IgD-negative memory B cell (primary cell): ENCODE measurements around the gene GRM7. TPM values are rescaled to one million over a fixed set of nuclear protein-coding genes. Genes with fewer than 3 reads are reported as not detected.
"Not testable (repeated sequence)": the region's sequence is repeated elsewhere in the genome, so short reads cannot be mapped to it uniquely, and the experiment has no call there.

Source experiments
- H3K27ac Mint-ChIP-seq, 3 donors: one replicate each; pipeline ENCODE4 v1.8.0; 2020 to 2022; ENCODE audit warnings: mild to moderate bottlenecking in 3 of 3, mixed read lengths in 3 of 3, moderate library complexity in 1 of 3
- H3K27me3 Mint-ChIP-seq: one replicate; pipeline ENCODE4 v1.8.0; 2021; ENCODE audit warnings: mixed read lengths
- H3K36me3 Mint-ChIP-seq: one replicate; pipeline ENCODE4 v1.8.0; 2020; ENCODE audit warnings: mild to moderate bottlenecking, mixed read lengths
- H3K4me1 Mint-ChIP-seq, 3 donors: one replicate each; pipeline ENCODE4 v1.8.0; 2020 to 2022; ENCODE audit warnings: mixed read lengths in 3 of 3, mild to moderate bottlenecking in 1 of 3
- H3K4me3 Mint-ChIP-seq, 4 donors: one replicate each; pipeline ENCODE4 v1.8.0; 2020 to 2022; ENCODE audit warnings: mild to moderate bottlenecking in 4 of 4, mixed read lengths in 4 of 4, moderate library complexity in 3 of 4
- H3K9me3 Mint-ChIP-seq, 3 donors: one replicate each; pipeline ENCODE4 v1.8.0; 2020 to 2021; ENCODE audit warnings: mixed read lengths in 3 of 3, mild to moderate bottlenecking in 1 of 3
- polyA plus RNA-seq: library from polyadenylated mRNA; unstranded; fragments of 300-500 nt; fragmentation: Illumina TruSeq; gene quantifications from one replicate; pipeline ENCODE4 v1.2.3, GENCODE V29; 2021

GRM7 gene
- polyA plus RNA-seq, 1 donor from 2014 or later, result not detected

DNA sequence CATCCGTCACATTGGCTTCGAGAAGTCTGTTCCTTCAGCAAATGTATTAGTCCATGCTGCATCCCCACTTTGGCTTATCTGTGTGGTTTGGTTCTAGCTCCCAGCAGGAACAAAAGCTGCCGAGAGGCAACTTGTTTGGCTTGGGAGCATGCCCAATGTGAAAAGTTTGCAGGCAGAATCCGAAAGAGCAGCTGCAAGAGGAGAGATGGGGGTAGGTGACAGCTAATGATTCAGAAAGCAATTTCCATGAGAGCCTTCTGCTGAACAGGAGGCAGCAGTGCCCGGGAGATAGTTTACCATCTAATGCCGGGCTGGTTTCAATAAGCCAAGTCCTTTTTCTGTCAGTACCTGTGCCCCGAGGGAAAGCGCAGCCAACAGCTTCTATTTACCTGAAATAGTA, 60.2 kb downstream of the GRM7 start:
- Mint-ChIP-seq H3K4me1 (no peaks in the 10 kb centered on the region), H3K9me3 (peaks cover 0 to 3% (median 0%) of the 10 kb centered on the region in 3 donors), H3K4me3 (no peak overlapping the region), H3K36me3 (no peaks in the 10 kb centered on the region), H3K27me3 (no peaks in the 10 kb centered on the region), H3K27ac (no peak overlapping the region)

DNA sequence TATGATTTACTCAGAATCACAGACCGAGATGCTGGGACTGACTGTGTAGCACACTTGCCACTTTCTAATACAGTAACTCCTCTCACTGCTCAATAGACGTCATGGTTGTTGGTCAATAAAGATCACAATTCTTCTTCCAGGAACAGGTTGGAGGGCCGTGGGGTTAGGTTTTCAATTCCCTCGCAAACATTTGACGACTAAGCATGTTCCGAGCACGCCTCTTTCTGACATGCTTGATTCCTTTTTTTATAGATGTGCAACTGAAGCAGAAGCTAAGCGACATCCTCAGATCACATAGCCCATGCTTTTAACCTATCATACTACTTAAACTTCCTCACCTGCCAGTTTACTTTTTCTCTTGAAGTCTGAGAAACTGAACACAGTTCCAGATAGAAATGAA, 61.0 kb downstream of the GRM7 start:
- Mint-ChIP-seq H3K4me3 (no peak overlapping the region), H3K4me1 (no peaks in the 10 kb centered on the region), H3K36me3 (no peaks in the 10 kb centered on the region)

GRCh38 chr3:6928064-6928463, 67.1 kb downstream of the GRM7 start:
- Mint-ChIP-seq H3K36me3 (no peaks in the 10 kb centered on the region), H3K27me3 (no peaks in the 10 kb centered on the region), H3K27ac (no peak overlapping the region), H3K4me1 (no peaks in the 10 kb centered on the region), H3K4me3 (no peak overlapping the region), H3K9me3 (peaks cover 0 to 6% (median 0%) of the 10 kb centered on the region in 3 donors)

More for the DNA sequence above, 61.0 kb downstream of the GRM7 start:
- Mint-ChIP-seq H3K9me3 (peaks cover 0 to 3% (median 0%) of the 10 kb centered on the region in 3 donors), H3K27me3 (no peaks in the 10 kb centered on the region), H3K27ac (no peak overlapping the region)

DNA sequence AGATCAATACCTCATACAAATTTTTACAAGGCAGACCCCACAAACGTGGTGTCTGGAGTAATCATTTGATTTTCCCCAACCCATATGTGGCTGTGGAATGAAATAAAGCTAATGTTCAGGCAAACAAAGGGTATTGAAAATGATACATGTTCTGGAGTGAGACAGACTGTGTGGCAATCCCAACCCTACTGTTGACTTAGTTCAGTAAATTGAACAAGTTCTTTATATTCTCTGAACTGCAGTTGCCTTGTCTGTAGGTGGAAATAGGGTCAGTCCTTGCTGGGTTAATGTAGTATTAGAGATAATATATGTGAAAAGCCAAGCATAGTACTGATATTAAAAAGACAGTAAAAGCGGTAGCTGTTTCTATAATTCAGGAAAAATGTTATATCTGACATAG, 69.0 kb downstream of the GRM7 start:
- Mint-ChIP-seq H3K9me3 (peaks cover 0 to 7% (median 3%) of the 10 kb centered on the region in 3 donors), H3K4me1 (no peaks in the 10 kb centered on the region), H3K4me3 (no peak overlapping the region), H3K27ac (no peak overlapping the region), H3K36me3 (no peaks in the 10 kb centered on the region), H3K27me3 (no peaks in the 10 kb centered on the region)

DNA sequence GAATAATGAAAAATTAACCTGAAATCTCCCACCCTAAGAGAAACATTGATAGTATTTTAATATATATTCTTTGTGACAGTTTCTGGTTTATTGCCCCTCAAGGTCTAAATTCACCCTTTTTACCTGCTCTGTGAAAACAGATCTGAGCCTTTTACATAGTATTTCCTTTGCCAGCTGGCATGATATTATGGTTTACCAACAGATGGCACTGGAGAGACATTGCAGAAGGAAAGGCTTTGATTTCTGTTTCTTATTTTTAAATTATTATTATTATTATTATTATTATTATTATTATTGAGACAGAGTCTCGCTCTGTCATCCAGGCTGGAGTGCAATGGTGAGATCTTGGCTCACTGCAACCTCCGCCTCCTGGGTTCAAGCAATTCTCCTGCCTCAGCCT, 74.5 kb downstream of the GRM7 start:
- H3K27ac Mint-ChIP-seq, H3K27me3 Mint-ChIP-seq, H3K9me3 Mint-ChIP-seq, H3K4me1 Mint-ChIP-seq, H3K4me3 Mint-ChIP-seq, H3K36me3 Mint-ChIP-seq: not testable (repeated sequence)

DNA sequence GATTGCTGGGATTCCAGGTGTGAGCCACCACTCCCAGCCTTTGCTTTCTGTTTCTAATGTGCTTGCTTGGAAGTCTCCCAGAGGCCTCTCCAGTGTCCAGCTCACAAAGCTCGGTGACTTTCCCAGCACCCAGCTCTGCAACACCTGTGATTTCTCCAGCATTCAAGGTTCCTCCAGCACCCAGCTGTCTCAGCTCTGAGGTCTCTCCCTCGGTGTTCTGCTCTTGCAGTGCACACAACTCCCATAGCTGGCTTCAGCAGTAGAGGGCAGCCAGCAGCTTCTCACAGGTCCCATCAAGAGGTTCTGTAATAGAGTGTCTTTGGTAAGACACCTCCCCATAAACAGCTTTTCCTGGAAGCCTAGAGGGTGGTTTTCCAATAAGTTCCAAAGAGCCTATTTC, 75.1 kb downstream of the GRM7 start:
- Mint-ChIP-seq H3K9me3 (peaks cover 0 to 7% (median 4%) of the 10 kb centered on the region in 3 donors), H3K27me3 (no peaks in the 10 kb centered on the region), H3K36me3 (no peaks in the 10 kb centered on the region), H3K4me3 (no peak overlapping the region), H3K4me1 (no peaks in the 10 kb centered on the region), H3K27ac (no peak overlapping the region)

DNA sequence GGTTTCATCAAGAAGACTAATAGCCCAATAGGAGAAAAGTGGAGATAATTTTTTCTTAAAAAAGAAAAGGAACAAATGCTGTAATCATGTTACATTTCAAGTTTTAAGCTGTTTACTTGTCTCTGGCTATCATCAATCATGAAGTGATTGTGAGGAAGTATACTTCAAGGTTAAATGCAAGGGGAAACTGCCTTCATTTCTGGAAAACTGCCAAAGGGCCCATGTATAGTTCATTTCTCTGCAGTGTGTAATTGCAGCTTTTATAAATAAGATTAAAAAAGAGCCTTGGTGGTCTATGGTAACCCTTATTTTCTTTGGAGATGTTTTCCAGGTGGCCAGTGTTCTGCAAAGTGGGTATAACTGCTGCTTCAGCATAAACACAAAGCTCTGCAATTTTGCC, 101.9 kb downstream of the GRM7 start:
- no peaks in the 10 kb centered on the region for H3K27me3 Mint-ChIP-seq
- no peaks in the 10 kb centered on the region for H3K4me1 Mint-ChIP-seq
- no peak overlapping the region for H3K4me3 Mint-ChIP-seq
- H3K36me3 Mint-ChIP-seq, result no peaks in the 10 kb centered on the region
- peaks cover 0 to 3% (median 0%) of the 10 kb centered on the region in 3 donors for H3K9me3 Mint-ChIP-seq
- H3K27ac Mint-ChIP-seq, result no peak overlapping the region

DNA sequence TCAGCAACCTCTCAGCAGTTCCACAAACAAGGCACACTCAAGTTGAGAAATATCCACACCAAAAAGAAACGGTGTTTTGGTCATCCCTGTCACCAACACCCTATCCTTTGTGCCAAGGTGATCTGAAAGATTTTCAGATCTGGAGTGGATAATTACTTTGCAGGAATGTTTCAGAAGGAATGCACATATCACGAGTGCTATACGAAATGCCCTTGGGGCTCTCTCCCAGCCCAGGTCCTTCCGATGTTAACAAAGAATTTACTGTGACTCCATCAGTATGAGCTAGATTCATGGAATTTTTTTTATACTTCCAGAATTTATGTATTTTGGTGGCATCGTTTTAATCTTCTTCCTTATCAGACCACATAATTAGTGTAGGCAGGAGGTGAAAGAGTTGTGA, 105.0 kb downstream of the GRM7 start:
- Mint-ChIP-seq H3K27me3 (no peaks in the 10 kb centered on the region), H3K27ac (no peak overlapping the region), H3K4me1 (no peaks in the 10 kb centered on the region), H3K4me3 (no peak overlapping the region), H3K36me3 (no peaks in the 10 kb centered on the region), H3K9me3 (peaks cover 0 to 3% (median 2%) of the 10 kb centered on the region in 3 donors)

- no peak overlapping the region for H3K27ac Mint-ChIP-seq
- no peaks in the 10 kb centered on the region for H3K27me3 Mint-ChIP-seq
- no peaks in the 10 kb centered on the region for H3K36me3 Mint-ChIP-seq
- no peaks in the 10 kb centered on the region for H3K4me1 Mint-ChIP-seq
- H3K9me3 Mint-ChIP-seq, result peaks cover 0 to 5% (median 2%) of the 10 kb centered on the region in 3 donors
- no peak overlapping the region for H3K4me3 Mint-ChIP-seq
Measured at GRCh38 chr3:6971933-6972332, 111.0 kb downstream of the GRM7 start.

DNA sequence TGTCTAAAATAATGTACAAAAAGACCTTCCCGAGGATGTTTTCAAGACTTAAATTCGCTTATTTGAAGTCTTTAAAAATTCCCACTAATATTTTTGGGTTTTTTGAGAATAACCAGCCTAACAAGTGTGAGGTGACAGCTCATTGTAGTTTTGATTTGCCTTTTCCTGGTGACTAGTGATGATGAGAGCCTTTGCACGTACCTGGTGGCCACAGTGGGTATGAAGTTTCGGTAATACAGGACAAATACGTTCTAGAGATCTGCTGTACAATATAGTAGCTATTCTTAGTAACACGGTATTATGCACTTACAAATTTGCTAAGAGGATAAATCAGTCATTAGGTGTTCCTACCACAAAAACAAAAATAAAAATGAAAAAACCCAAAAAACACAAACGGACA, 124.9 kb downstream of the GRM7 start:
- H3K27ac Mint-ChIP-seq, result no peak overlapping the region
- peaks cover 0 to 4% (median 0%) of the 10 kb centered on the region in 3 donors for H3K9me3 Mint-ChIP-seq
- H3K4me1 Mint-ChIP-seq, result no peaks in the 10 kb centered on the region
- H3K27me3 Mint-ChIP-seq, result no peaks in the 10 kb centered on the region
- no peaks in the 10 kb centered on the region for H3K36me3 Mint-ChIP-seq
- no peak overlapping the region for H3K4me3 Mint-ChIP-seq

DNA sequence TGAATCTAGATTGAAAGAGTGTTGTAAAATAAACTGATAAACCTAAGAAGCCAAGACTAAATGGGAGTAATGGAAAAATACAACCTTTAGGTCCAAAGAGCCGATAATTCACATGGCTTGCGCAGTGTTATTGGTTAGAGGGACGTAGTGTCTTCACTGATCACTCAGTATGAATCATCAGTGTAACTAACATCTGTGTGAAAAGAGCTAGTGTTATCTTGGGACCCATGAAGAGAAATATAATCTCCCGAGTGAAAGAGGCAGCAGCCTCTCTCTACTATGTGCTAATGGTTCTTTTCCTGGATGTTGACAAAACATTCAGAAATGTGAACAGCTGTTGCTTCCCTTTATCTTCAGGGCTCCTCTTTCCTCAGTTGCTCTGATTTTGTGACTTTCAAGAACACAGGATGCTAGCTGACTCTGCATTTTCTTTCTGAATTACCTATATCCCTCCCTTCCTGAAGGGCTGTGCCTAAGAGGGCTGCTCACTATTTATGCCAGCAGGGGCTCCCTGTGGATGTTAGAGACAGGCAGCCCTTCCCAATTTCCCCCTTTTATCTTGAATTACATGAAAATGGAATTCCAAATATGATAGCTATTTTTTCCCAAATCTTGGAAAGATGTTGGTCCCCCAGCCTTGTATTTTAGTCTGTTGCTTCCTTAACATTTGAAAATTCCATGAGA, 128.8 kb downstream of the GRM7 start:
- Mint-ChIP-seq H3K4me1 (no peaks in the 10 kb centered on the region), H3K27ac (no peak overlapping the region), H3K9me3 (peaks cover 1 to 8% (median 3%) of the 10 kb centered on the region in 3 donors), H3K4me3 (no peak overlapping the region), H3K27me3 (no peaks in the 10 kb centered on the region), H3K36me3 (no peaks in the 10 kb centered on the region)

GRCh38 chr3:6994081-6994668, 133.3 kb downstream of the GRM7 start:
- Mint-ChIP-seq H3K4me1 (no peaks in the 10 kb centered on the region), H3K9me3 (peaks cover 4 to 9% (median 6%) of the 10 kb centered on the region in 3 donors), H3K27ac (no peak overlapping the region), H3K27me3 (no peaks in the 10 kb centered on the region), H3K4me3 (no peak overlapping the region), H3K36me3 (no peaks in the 10 kb centered on the region)

DNA sequence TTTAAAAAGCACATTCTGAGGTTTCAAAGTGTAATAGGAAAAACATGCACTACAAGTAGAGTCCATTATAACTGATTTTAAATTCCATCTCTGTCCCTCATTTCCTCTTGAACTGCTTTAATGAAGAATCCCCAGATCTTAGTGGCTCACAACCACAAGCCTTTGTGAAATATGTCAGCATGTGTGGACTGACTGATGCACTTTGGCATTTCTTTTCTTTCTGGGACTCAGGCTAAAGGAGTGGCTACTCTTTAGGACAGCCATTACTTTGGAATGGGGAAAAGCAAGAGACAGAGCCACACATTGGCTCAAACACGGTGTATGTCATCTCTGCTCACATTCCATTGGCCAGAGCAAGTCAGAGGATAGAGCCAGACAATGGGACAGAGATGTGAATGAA, 139.6 kb downstream of the GRM7 start:
- Mint-ChIP-seq H3K27me3 (no peaks in the 10 kb centered on the region), H3K4me3 (no peak overlapping the region), H3K4me1 (no peaks in the 10 kb centered on the region), H3K36me3 (no peaks in the 10 kb centered on the region), H3K9me3 (peaks cover 4 to 11% (median 5%) of the 10 kb centered on the region in 3 donors), H3K27ac (no peak overlapping the region)

GRCh38 chr3:7001370-7001769, 140.5 kb downstream of the GRM7 start:
- Mint-ChIP-seq H3K27me3 (no peaks in the 10 kb centered on the region), H3K27ac (no peak overlapping the region), H3K4me1 (no peaks in the 10 kb centered on the region), H3K9me3 (peaks cover 4 to 11% (median 5%) of the 10 kb centered on the region in 3 donors), H3K4me3 (no peak overlapping the region), H3K36me3 (no peaks in the 10 kb centered on the region)

GRCh38 chr3:7015683-7016440, 154.9 kb downstream of the GRM7 start:
- H3K36me3 Mint-ChIP-seq, result no peaks in the 10 kb centered on the region
- no peaks in the 10 kb centered on the region for H3K27me3 Mint-ChIP-seq
- H3K9me3 Mint-ChIP-seq, result peaks cover 0 to 5% (median 3%) of the 10 kb centered on the region in 3 donors
- H3K4me3 Mint-ChIP-seq, result no peak overlapping the region
- no peak overlapping the region for H3K27ac Mint-ChIP-seq
- no peaks in the 10 kb centered on the region for H3K4me1 Mint-ChIP-seq
